ENCODE data around the gene KRT83.
"Not testable (repeated sequence)": the region's sequence is repeated elsewhere in the genome, so short reads cannot be mapped to it uniquely, and the experiment has no call there.

Gene KRT83

DNA sequence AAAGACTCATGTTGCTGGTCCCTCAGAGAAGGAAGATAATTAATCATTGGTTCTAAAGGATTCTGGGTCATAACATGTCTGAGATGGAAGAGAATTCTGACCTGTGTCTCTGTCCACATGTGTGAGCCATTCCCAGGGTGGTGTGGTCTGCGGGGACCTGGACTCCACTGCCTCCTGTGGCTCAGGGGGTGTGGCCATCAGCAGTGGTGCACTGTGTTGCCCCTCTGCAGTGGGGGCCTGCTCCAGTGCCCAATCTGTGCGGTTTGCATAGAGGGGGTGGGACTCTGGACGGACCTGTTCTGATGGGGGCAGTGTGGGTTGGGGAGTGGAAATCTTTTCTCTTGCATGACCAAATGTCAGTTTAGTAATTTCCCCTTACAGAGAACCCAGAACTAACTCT lies 32.6 kb upstream of the KRT83 start:
- no peak for DNase-seq (ENCODE audit: low read depth in 1 of 2, low spot score in 1 of 2)

GRCh38 chr12:52352951-52353350 lies 31.8 kb upstream of the KRT83 start:
- DNase-seq (ENCODE audit: low read depth in 1 of 2, low spot score in 1 of 2), result no peak

DNA sequence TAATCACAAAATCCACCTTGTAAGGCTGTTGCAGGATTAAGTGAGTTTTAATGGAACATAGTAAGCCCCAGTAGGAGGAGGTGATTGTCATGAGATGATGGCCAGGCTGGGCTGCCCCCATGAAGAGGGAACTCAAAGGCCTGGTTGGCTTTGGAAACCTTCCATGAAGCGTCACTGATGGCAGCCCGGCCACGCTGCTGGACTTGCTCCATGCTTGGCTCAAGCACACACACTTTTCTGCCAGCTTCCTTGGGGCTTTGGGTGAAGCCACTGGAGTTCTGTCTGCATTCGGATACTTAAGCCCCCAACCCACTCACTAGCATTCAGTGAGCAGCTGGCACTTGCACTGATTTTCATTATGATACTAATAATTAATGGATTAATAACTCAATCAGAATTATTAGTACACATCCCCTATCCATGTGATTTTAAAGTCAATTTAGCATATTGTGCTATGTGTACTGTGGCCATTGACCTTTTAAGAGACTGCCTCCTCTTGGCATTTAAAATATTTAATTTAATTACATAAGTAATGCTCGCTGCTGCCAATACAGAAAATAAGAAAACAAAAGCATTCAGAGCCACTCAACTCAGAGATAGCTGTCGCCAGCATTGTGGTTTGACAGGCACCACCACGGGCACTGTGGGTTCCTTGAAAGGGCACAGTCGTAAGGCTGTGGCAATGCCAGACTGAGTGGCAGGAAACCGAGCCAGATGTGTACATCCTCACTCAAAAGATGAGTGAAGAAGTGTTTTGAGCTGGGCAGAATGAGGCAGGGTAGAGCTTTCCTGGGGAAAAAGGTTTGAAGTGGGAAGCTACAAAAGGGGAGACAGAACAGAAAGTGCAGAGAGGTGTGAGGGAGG lies 30.2 kb upstream of the KRT83 start:
- peak in 1 of 2 donors; percentile 20 for DNase-seq (ENCODE audit: low read depth in 1 of 2, low spot score in 1 of 2)

DNA sequence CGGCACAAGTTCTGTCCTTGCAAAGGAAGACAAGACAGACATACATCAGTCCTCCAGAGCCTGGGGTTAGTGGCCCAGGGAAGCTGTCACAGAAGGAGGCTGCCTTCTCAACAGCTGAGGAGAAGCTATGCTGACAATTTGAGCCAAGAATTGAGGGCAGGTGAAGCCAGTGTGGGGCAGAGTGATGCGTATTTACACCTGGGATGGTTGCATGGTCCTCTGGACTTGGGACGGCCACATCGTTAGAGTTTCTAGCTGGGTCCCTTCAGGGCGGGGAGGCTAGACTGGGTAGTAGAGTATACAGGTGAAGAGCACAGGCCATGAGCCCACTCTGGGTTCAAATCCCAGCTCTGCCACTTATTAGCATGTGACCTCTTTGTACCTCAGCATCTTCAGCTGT lies 29.6 kb upstream of the KRT83 start:
- no peak for DNase-seq (ENCODE audit: low read depth in 1 of 2, low spot score in 1 of 2)

GRCh38 chr12:52350021-52350620 lies 28.9 kb upstream of the KRT83 start:
- no peak for DNase-seq (ENCODE audit: low read depth in 1 of 2, low spot score in 1 of 2)

DNA sequence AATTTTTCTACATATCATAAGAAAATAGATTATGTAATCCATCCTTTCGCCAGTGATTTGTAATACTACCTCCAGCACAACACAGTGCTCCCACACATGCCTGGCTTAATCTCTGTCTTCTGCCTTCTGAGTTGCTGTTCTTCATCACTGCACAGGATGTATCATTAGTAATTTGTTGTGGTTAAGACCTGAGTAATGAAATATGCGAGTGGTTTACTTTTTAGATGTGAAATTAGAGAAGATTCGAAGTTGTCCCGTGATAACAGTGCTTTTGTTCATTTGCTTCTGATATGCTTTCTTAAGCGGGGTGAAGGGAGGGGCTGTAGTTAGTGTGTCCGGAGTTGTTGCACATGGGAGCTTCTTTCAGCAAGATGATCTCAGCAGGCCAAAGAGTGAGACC lies 28.0 kb upstream of the KRT83 start:
- DNase-seq (ENCODE audit: low read depth in 1 of 2, low spot score in 1 of 2), result no peak

GRCh38 chr12:52347551-52348510 lies 26.6 kb upstream of the KRT83 start:
- DNase-seq (ENCODE audit: low read depth in 1 of 2, low spot score in 1 of 2), result no peak

DNA sequence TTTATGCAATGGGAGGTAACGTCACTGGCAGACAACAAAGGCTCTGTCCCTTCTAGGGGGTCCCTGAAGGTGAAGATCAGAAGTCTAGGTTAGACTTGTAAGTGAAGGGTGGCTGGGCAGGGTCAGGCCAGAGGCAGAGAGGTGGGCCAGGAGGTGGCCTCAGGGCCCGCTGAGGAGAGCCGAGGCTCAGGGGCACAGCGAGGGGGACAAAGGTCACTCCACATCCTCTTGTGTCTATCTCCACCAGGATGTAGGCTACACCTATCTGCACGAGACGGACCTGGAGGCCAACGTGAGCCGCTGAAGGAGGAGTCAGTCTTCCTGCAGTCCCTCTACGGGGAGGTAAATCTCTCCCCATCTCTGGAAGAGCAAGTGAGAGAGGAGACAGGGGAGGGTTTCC lies 25.8 kb upstream of the KRT83 start:
- no peak for DNase-seq (ENCODE audit: low read depth in 1 of 2, low spot score in 1 of 2)

DNA sequence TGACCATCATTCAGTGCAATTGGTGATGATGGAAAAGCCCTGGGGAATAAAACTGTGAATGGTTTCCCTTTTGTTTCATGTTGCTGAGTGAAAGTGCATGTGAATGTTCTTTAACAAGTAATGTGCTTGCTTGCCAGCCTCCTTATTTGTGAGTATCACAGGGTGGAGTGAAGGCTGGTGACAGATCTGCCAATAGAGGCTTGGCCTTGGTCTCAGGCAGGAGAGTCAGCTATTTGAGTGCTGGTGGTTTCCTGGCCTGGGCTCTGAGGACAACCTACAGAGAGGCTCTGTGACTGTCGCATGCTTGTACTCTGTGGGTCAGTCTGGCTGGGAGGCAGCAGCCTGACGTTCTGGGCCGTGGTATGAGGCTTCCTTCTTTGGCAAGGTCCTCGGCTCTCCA lies 25.4 kb upstream of the KRT83 start:
- no peak for DNase-seq (ENCODE audit: low read depth in 1 of 2, low spot score in 1 of 2)

DNA sequence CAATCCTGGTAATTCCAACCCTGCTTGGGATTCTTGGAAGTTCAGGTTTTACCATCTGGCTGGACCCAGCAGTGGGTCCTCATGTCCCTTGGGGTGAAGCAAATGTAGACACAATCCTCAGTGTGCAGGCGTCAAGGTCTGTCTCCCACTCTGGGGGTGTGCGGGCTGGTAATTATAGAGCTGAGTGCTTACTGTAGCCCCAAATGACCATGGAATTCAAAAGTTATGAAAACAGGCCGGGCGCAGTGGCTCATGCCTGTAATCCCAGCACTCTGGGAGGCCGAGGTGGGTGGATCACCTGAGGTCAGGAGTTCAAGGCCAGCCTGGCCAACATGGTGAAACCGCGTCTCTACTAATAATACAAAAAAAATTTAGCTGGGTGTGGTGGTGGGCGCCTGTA lies 23.8 kb upstream of the KRT83 start:
- not testable (repeated sequence) for DNase-seq (ENCODE audit: low read depth in 1 of 2, low spot score in 1 of 2)

DNA sequence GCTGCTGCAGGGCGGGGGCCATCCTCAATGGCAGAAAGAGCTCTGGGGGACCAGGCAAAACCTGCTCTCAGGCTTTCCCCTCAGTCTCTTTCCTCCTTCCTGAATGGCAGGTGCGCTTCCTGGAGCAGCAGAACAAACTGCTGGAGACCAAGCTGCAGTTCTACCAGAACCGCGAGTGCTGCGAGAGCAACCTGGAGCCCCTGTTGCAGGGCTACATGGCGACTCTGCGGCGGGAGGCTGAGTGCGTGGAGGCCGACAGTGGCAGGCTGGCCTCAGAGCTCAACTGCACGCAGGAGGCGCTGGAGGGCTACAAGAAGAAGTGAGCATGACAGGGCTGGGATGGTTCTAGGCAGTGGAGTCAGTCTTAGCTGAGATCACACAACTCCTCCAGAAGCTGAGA lies 22.9 kb upstream of the KRT83 start:
- DNase-seq (ENCODE audit: low read depth in 1 of 2, low spot score in 1 of 2), result no peak

DNA sequence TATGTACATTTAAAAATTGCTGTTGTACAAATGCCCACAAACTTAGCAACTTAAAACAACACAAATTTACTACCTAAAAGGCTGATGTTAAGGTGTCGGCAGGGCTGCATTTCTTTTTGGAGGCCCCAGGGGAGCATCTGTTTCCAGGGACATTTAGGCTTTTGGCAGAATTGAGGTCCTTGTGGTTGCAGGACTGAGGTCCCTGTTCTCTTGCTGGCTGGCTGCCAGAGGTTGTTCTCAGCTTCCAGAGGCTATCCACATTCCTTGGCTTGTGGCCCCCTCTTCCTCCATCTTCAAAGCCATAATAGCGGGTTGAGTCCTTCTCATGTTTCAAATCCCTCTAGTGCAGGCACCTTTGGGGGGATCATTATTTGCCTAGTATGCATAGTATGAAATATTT lies 22.4 kb upstream of the KRT83 start:
- no peak for DNase-seq (ENCODE audit: low read depth in 1 of 2, low spot score in 1 of 2)

- no peak for DNase-seq (ENCODE audit: low read depth in 1 of 2, low spot score in 1 of 2)
These were observed 21.7 kb upstream of the KRT83 start for GRCh38 chr12:52342781-52343490.

DNA sequence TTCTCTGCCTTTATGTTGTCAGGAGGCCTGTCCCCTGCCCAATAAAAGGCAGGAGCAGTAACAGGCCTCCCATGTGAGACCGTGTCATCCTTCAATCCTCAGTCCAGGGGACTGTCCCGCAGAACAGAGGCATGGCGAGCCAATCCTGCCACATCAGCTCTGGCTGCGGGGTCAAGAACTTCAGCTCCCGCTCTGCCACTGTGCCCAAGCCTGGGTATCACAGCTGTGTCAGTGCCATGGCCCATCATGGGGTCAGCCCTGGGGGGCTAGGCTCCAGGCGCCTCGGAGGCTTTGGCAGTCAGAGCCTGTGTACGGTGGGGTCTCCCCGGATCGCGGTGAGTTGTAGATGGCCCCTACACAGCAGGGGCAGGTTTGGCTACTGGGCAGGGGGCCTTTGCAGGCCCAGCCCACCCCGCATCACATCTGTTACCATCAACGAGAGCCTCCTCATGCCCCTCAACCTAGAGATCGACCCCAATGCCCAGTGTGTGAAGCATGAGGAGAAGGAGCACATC lies 19.9 kb upstream of the KRT83 start:
- DNase-seq (ENCODE audit: low read depth in 1 of 2, low spot score in 1 of 2), result no peak

DNA sequence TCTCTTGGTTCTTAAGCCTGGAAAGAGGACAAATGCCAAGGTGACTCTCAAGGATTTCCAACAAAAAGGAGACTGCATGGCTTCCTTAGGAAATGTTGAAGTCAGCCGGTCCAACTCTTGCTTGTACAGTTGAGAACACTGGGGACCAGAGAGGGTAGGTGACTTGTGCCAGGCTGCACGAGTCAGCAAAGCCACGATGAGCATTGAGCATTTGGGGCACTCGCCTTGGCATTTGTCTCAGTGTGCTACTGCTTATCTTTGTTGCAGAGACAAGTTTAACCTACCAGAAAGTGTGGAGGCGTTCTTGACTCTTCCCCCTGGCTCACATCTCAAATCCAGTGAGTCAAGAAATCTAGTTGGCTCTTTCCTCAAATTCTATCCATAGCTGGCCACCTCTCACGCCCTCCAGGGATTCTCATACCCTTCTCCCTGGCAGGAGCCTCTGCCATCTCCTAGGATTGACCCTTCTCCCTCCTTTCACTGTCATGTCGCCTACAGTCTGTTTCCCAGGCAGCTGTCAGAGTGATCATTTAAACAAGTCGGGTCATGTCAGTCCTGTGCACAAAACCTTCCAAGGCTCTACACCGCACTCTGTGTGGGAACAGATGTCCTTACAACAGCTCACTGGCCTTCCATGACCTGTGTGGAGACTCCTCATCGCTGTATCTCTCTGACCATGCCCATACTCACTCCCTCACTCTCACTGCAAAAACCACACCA lies 17.2 kb upstream of the KRT83 start:
- DNase-seq (ENCODE audit: low read depth in 1 of 2, low spot score in 1 of 2), result no peak

DNA sequence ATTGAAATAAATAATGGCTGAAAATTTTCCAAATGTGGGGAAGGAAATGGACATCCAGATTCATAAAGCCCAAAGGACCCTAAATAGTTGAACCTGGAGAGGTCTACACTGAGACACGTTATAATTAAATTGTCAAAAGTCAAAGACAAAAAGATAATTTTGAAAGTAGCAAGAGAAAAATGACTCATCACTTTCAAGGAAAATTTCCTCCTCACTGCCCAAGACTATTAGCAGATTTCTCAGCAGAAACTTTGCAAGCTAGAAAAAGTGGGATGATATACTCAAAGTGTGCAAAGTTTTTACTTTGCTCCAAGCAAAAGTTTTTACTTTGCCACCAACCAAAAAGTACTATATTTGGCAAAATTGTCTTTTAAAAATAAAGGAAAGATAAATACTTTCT lies 15.9 kb upstream of the KRT83 start:
- DNase-seq (ENCODE audit: low read depth in 1 of 2, low spot score in 1 of 2), result no peak

DNA sequence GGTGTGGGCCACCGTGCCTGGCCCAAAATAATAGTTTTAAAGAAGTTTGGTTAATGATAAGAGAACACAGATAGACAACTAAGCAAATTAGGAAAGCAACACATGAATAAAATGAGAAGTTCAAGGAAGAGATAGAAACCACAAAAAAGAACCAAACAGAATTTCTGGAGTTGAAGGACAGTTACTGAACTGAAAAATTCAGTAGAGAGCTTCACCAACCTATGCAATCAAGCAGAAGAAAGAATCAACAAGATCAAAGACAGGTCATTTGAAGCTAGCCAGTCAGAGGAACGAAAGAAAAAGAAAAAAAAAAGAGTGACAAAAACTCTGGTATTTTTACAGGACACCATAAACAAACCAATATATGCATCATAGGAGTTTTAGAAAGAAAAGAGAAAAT lies 15.4 kb upstream of the KRT83 start:
- no peak for DNase-seq (ENCODE audit: low read depth in 1 of 2, low spot score in 1 of 2)

DNA sequence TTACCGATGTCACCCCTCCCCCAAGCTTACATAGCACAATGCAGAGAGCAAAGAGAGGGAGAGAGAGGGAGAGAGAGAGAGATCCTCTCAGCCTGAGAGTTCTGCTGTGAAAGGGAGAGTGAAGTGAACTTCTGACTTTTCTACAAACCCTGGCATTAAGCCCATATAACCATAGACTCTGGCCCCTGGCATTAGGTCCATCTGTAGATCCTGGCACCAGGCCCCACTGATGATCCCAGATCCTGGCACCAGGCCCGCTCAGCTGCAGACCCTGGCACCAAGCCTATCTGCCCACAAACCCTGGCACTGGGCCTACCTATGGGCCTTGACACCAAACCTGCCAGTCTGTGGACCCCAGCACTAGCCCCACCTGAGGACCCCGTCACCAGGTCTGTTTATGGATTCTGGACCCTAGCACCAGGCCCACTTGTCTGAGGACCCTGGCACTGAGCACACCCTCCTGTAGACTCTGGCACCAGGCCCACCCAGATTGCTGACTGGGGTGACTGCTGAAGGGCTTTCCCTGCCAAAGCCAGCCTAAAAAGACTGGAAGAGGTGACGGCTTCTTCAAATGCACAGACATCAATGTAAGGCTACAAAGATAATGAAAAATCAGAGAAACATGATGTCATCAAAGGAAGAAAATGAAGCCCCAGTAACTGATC lies 14.5 kb upstream of the KRT83 start:
- no peak for DNase-seq (ENCODE audit: low read depth in 1 of 2, low spot score in 1 of 2)

- no peak for DNase-seq (ENCODE audit: low read depth in 1 of 2, low spot score in 1 of 2)
These were observed 13.0 kb upstream of the KRT83 start for GRCh38 chr12:52334185-52334584.

DNA sequence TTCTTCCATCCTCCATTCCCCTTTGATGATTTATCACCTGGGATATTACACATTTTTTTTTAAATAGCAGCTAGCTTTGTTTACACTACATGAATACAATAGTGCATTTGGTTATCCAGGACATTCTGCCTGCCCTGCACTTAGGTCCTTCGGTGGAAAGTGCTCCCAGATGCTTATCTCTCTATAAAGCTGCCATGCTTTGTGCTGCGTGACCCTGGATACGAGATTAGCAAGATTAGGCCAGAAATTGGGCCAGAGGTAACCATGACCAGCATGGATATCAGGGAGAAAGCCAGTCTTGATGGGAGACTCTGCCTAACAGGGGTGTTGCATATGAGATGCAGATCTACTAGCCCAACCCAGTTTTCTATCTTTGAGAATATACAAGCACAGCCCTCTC lies 12.1 kb upstream of the KRT83 start:
- DNase-seq (ENCODE audit: low read depth in 1 of 2, low spot score in 1 of 2), result no peak
